Muscle of leg (tissue), 11 donors: ENCODE measurements around the gene CDH8. TPM values are rescaled to one million over a fixed set of nuclear protein-coding genes. Genes with fewer than 3 reads are reported as not detected.

Experiments
- DNase-seq: peaks from one replicate; pipeline ENCODE4 v3.0.0; 2013
- H3K27ac ChIP-seq: one replicate; pipeline ENCODE4 v1.5.1; 2013; ENCODE audit warnings: mild to moderate bottlenecking, low read length, control low read depth
- H3K27me3 ChIP-seq: one replicate; pipeline ENCODE4 v1.6.1; 2013; ENCODE audit warnings: low read length; ENCODE audit not compliant: control insufficient read depth, insufficient read depth
- H3K36me3 ChIP-seq: one replicate; pipeline ENCODE4 v1.6.1; 2013; ENCODE audit warnings: low read length; ENCODE audit not compliant: control insufficient read depth, insufficient read depth
- H3K4me1 ChIP-seq: one replicate; pipeline ENCODE4 v1.6.1; 2013; ENCODE audit warnings: low read length; ENCODE audit not compliant: control insufficient read depth, insufficient read depth
- H3K4me3 ChIP-seq: one replicate; pipeline ENCODE4 v1.5.1; 2013; ENCODE audit warnings: low read length, control low read depth
- H3K9me3 ChIP-seq: replicated peaks from 2 replicates; pipeline ENCODE4 v1.6.1; 2013; ENCODE audit warnings: low read depth, low read length; ENCODE audit not compliant: control insufficient read depth
- WGBS: methylation state at CpG from one replicate; pipeline ENCODE4 v1.1.5; 2013; ENCODE audit warnings: missing lambda C conversion rate; ENCODE audit not compliant: insufficient coverage; 5-methylcytosine and 5-hydroxymethylcytosine counted together
- polyA plus RNA-seq, 8 donors: library from polyadenylated mRNA; unstranded; fragments of 120-200 nt; gene quantifications; one replicate each; pipeline versions ENCODE4 v1.2.1 to v1.2.3, GENCODE V29; 2013; ENCODE audit warnings: inconsistent platforms in 1 of 8, low replicate concordance in 1 of 8; ENCODE audit not compliant: insufficient read length in 8 of 8, insufficient read depth in 1 of 8
- total RNA-seq: library from RNA; stranded (reverse); fragments of 120-200 nt; gene quantifications from one replicate; pipeline ENCODE4 v1.2.4, GENCODE V29; 2013

The CDH8 gene
- total and polyA plus RNA-seq, 9 donors: 1.8 to 6.2 (median 2.5) TPM

DNA sequence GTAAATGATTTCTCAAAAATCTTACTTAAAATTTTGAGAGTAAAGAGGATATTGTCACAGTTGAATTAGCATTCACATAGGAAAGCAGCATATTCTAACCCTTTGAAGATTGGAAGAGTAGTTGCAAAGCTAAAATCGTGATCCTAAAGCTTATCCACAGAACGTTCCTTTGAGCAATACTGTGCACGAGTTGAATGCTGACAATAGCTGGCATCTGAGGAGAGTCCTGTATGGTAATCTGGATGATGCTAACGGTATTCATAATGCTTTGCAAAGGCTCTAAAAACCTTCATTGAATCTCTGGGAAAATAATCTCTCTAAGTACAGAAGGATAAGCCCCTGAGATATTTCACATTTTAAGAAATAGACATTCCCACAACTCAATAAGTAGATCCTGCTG, 354.6 kb downstream of the CDH8 start:
- Histone ChIP-seq H3K4me1 (no peaks in the 10 kb centered on the region), H3K27ac (no peak overlapping the region), H3K9me3 (no peaks in the 10 kb centered on the region), H3K27me3 (no peaks in the 10 kb centered on the region), H3K4me3 (no peak overlapping the region), H3K36me3 (no peaks in the 10 kb centered on the region)
- WGBS: no CpG with 5 or more reads among the region's 4 CpGs
- DNase-seq: no peak

DNA sequence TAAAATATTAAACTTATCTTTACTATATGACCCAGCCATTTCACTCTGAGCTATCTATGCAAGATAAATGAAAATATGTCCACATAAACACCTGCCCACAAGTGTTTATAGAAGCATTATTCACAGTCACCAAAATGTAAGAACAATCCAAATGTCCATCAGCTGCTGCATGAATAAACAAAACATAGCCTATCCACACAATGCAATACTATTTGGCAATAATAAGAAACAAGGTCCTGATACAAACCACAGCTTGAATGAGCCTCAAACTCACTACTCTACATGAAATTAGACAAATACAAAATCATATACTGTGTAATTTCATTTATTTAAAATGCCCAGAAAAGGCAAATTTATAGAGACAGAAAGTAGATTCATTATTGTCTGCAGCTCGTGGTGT, 355.1 kb downstream of the CDH8 start:
- H3K27me3 ChIP-seq: no peaks in the 10 kb centered on the region
- no peaks in the 10 kb centered on the region for H3K9me3 ChIP-seq
- no peak overlapping the region for H3K4me3 ChIP-seq
- WGBS: no CpG with 5 or more reads among the region's 1 CpG
- no peaks in the 10 kb centered on the region for H3K4me1 ChIP-seq
- H3K27ac ChIP-seq: no peak overlapping the region
- H3K36me3 ChIP-seq: no peaks in the 10 kb centered on the region
- DNase-seq: no peak

DNA sequence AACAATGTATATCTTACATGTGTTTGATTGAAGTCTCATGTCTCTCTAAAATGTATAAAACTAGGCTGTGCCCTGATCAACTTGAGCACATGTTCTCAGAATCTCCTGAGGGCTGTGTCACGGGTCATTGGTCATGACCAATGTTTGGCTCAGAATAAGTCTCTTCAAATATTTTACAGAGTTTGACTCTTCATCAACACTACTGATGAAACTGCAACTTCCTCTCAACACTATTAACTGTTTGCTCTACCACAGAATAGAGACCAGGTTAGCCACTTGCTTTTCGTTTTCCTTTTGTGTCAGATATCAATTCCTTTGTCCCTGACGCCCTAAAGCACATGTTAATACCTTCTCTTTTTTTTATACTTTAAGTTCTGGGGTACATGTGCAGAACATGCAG, 358.1 kb downstream of the CDH8 start:
- no peak overlapping the region for H3K4me3 ChIP-seq
- H3K27ac ChIP-seq: no peak overlapping the region
- no peaks in the 10 kb centered on the region for H3K36me3 ChIP-seq
- DNase-seq: no peak
- H3K9me3 ChIP-seq: peaks cover 2% of the 10 kb centered on the region
- 67% methylated on average over 2 of the region's 3 CpGs for WGBS
- no peaks in the 10 kb centered on the region for H3K27me3 ChIP-seq
- no peaks in the 10 kb centered on the region for H3K4me1 ChIP-seq

DNA sequence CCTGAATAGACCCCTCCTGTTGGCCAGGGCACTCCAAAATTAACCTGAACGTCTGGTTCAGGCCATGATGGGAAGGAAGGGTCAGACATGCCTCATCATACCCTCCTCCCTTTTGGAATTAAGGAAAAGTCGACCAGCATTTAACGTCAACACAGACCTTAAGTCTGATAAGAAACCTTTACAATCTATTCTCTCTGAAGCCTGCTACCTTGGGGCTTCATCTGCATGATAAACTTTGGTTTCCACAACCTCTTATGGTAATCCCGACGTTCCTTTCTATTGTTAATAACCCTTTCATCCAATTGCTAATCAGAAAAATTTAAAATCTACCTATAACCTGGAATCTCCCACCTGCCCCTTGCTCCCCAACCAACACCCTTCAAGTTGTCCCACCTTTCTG, 358.5 kb downstream of the CDH8 start:
- no peak for DNase-seq
- Histone ChIP-seq H3K27ac (no peak overlapping the region), H3K4me3 (no peak overlapping the region), H3K9me3 (peaks cover 2% of the 10 kb centered on the region), H3K4me1 (no peaks in the 10 kb centered on the region), H3K27me3 (no peaks in the 10 kb centered on the region), H3K36me3 (no peaks in the 10 kb centered on the region)
- 45% methylated on average over 4 of the region's 5 CpGs for WGBS

DNA sequence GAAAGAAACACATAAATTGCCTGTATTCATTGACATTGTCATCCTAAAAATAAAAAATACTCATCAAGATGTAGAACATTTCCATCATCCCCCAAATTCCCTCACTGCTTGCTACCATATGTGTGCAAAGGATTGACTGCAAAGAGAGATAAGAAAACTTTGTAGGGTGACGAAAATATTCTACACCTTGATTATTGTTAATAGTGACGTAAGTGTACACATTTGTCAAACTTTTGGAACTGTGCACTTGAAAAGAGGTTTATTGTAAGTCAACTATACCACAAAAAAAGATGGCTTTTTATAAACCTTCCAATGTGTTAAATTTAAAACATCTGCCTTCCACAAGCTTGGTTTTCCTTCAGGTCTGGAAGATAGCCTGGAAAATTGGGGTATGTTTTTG, 359.5 kb downstream of the CDH8 start:
- Histone ChIP-seq H3K27me3 (no peaks in the 10 kb centered on the region), H3K4me3 (no peak overlapping the region), H3K9me3 (peaks cover 2% of the 10 kb centered on the region), H3K36me3 (no peaks in the 10 kb centered on the region), H3K4me1 (no peaks in the 10 kb centered on the region), H3K27ac (no peak overlapping the region)
- DNase-seq: no peak
- WGBS: no CpG with 5 or more reads among the region's 2 CpGs

DNA sequence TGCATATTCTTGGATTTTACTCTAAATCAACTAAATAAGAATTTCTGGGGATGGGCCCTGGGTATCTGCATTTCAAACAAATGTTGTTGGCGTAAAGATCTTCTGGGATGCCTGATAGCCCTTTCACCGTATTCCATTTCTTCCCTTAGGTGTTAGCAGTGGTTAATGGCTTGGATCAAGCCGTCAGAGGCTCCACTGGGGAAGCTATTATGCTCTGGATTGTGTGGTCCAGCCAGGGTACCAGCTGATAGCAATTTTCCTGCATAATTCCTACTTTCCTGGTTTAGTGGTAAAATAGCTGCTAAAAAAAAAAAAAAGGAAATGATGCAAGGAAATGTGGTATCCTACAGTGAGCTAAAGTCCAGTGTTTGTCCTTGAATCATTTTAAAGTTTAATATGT, 365.1 kb downstream of the CDH8 start:
- Histone ChIP-seq H3K27me3 (no peaks in the 10 kb centered on the region), H3K4me3 (no peak overlapping the region), H3K4me1 (no peaks in the 10 kb centered on the region), H3K9me3 (peaks cover 2% of the 10 kb centered on the region), H3K36me3 (no peaks in the 10 kb centered on the region), H3K27ac (no peak overlapping the region)
- no peak for DNase-seq
- WGBS: no CpG with 5 or more reads among the region's 3 CpGs

DNA sequence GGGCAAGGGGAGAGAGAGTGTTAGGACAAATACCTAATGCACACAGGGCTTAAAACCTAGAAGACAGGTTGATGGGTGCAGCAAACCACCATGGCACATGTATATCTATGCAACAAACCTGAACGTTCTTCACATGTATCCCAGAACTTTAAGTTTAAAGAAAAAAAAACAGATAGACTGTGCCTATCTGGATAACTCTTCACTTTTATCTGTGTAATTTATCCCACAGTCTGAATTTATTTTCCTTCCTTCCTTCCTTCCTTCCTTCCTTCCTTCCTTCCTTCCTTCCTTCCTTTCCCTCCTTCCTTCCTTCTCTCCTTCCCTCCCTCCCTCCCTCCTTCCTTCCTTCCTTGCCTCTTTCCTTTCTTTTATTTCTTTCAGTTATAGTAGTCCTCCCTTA, 370.7 kb downstream of the CDH8 start:
- no peak for DNase-seq
- 63% methylated on average over 1 of the region's 1 CpG for WGBS
- Histone ChIP-seq H3K36me3 (no peaks in the 10 kb centered on the region), H3K9me3 (no peaks in the 10 kb centered on the region), H3K4me3 (no peak overlapping the region), H3K27ac (no peak overlapping the region), H3K27me3 (no peaks in the 10 kb centered on the region), H3K4me1 (no peaks in the 10 kb centered on the region)

DNA sequence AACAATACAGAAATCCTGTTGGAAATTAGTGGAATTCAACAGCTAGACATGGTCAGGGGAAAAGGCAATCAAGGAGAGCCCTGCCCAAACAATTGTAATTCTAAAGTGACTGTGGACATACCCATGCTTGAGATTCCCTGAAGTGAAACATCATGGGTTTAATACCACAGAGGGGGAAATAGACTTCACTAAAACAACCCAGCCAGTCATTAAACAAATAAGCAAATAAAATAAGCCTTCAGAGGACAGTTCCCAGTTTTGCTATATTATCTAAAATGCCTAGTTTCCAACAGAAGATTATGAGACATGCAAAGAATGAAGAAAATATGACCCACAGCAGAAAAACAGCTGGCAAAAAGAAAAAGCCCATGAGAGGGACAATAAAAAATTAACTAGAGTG, 376.3 kb downstream of the CDH8 start:
- Histone ChIP-seq H3K27ac (no peak overlapping the region), H3K27me3 (no peaks in the 10 kb centered on the region), H3K9me3 (no peaks in the 10 kb centered on the region), H3K36me3 (no peaks in the 10 kb centered on the region), H3K4me1 (no peaks in the 10 kb centered on the region), H3K4me3 (no peak overlapping the region)
- DNase-seq: no peak

DNA sequence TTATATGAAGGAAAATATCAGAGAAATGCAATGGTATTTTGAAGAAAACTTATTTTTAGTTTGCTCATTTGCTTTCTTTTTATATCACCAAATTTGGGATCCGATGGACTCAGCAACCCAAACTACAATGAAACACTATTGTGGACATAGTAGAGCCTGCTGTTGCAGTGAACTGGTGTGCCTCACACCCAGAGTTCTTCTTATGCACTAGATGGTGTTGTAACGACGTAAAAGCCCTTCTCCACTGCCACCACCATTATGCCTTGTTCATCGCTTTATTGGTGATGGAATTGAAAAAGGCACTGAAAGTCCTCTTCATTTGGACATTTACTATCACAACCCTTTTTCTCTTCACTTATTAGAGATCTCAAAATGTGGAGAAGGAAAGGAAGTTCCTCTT, 381.3 kb downstream of the CDH8 start:
- H3K36me3 ChIP-seq: no peaks in the 10 kb centered on the region
- no peaks in the 10 kb centered on the region for H3K27me3 ChIP-seq
- WGBS: no CpG with 5 or more reads among the region's 4 CpGs
- no peak for DNase-seq
- no peaks in the 10 kb centered on the region for H3K4me1 ChIP-seq
- no peaks in the 10 kb centered on the region for H3K9me3 ChIP-seq
- no peak overlapping the region for H3K4me3 ChIP-seq
- H3K27ac ChIP-seq: no peak overlapping the region

DNA sequence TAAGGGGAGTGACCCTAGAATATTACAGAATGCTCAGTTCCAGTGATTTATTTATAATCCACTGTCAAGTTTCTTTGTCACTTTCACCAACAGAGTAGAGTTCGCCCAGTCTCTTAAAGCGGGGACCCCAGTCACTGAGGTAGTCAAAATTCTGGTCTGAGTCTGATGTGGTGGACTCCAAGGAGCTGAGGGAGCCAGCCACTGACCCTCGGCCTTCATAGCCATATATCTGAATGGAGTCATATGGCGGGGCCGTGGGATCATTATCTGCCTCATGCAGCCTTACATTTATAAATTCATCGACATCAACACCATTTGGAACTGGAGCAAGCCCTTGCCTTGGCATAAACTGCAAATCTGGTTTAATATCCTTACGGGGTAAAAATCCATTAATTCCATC, 382.7 kb downstream of the CDH8 start:
- Histone ChIP-seq H3K9me3 (no peaks in the 10 kb centered on the region), H3K36me3 (no peaks in the 10 kb centered on the region), H3K27me3 (no peaks in the 10 kb centered on the region), H3K27ac (no peak overlapping the region), H3K4me1 (no peaks in the 10 kb centered on the region), H3K4me3 (no peak overlapping the region)
- WGBS: 83% methylated on average over 4 of the region's 7 CpGs
- no peak for DNase-seq

DNA sequence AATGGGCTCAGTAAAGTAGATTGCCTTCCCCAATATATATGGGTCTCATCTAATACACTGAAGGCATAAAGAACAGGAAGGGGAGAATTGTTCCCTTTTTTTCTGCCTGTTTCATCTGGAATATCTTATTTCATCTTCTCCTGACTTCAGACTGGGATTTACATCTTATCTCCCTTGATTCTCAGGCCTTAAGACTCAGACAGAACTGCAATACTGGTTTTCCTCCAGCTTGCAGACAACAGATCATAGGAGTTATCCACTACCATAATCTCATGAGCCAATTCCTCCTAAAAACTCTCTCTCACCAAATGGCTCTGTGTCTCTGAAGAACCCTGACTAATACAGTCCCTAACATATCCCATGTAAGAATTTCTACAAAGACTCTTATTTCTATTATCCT, 390.7 kb downstream of the CDH8 start:
- no peak for DNase-seq

More for the DNA sequence above, 390.7 kb downstream of the CDH8 start:
- Histone ChIP-seq H3K27me3 (no peaks in the 10 kb centered on the region), H3K4me1 (no peaks in the 10 kb centered on the region), H3K9me3 (no peaks in the 10 kb centered on the region), H3K36me3 (no peaks in the 10 kb centered on the region), H3K4me3 (no peak overlapping the region), H3K27ac (no peak overlapping the region)
